ENCODE results near the gene ST6GAL2. TPM values are rescaled to one million over a fixed set of nuclear protein-coding genes. Genes with fewer than 3 reads are reported as not detected.

ST6GAL2 gene
- total and polyA plus RNA-seq, 9 of the 15 experiments (the other 6 are each of a cell fraction or from before 2014, with no cell fraction given), result not detected

DNA sequence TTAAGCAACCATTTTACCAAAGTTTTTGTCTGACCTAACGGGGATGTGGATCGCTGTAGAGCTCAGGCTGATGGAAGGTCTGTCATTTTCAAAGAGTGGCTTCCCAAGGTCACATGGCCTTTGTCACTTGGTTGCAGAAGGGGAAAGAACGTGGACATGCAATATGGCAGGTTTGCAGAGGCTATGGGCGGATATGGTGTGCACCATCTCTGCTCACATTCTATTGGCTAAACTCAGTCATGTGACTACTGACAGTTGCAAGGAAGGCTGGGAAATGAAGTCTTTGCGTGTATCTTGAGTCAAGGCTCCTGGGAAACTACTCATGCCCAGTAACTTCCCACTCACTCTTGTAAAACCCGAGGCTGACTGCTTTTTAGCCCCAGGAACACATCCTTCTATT lies 96.8 kb downstream of the ST6GAL2 start:
- Histone ChIP-seq H3K36me3 (ENCODE audit: control insufficient read depth, insufficient read depth, low read length) (no peaks in the 10 kb centered on the region), H3K9me3 (replicated peaks; ENCODE audit: control insufficient read depth, insufficient read depth, low read depth, low read length) (no peaks in the 10 kb centered on the region), H3K79me2 (ENCODE audit: control insufficient read depth, insufficient read depth, low read length) (no peaks in the 10 kb centered on the region), H2AFZ (ENCODE audit: low read depth, low read length) (peak overlapping the region; percentile 83), H3K27me3 (ENCODE audit: control insufficient read depth in 2 of 2, insufficient read depth in 2 of 2, low read length in 2 of 2) (no peaks in the 10 kb centered on the region), H3K4me3 (no peak overlapping the region), H3K9me1 (ENCODE audit: control insufficient read depth, insufficient read depth, low read length) (no peaks in the 10 kb centered on the region), H3K4me1 (replicated peaks in 1 of 2; ENCODE audit: control insufficient read depth in 2 of 2, insufficient read depth in 2 of 2, low read length in 2 of 2) (no peaks in the 10 kb centered on the region), H3K4me2 (ENCODE audit: insufficient read depth, low read length) (peak overlapping the region; percentile 33; the same call in 1 of the 2 replicates), H3K27ac (ENCODE audit: extremely low read depth, low read depth, low read length) (no peak overlapping the region), H3K9ac (ENCODE audit: insufficient read depth in 1 of 2, low read depth in 2 of 2, low read length in 2 of 2) (no peak overlapping the region), H4K20me1 (replicated peaks; ENCODE audit: control insufficient read depth, insufficient read depth, low read length) (no peaks in the 10 kb centered on the region)
- WGBS (ENCODE audit: insufficient coverage, low coverage, missing lambda C conversion rate), result 2% methylated on average over 6 of the region's 6 CpGs
- BruUV-seq (replicated peaks), result no TSS peak
- ATAC-seq (peak; percentile 86), FAIRE-seq (no peak), DNase-seq (ENCODE audit: extremely low read depth in 1 of 4, low spot score in 3 of 4) (peak; percentile 32 to 51 (median 44))
- ChIA-PET POLR2A (interaction anchor here (0.5 to 1.2 kb wide), 3 partner anchors 14 to 63 kb away, joined by 3 read pairs; no protein-coding TSS in a partner anchor), CTCF (ENCODE audit: low intra/inter-chr PET ratio) (no interaction called here)
- in situ Hi-C loops (cut with MboI) (no loop called here), intact Hi-C loops (cut with micrococcal nuclease) (no loop called here)
- TF ChIP-seq RAD51 (IDR thresholded peaks at IDR 0.05; ENCODE audit: borderline replicate concordance, low read depth) (peak; percentile 70), BMI1 (IDR thresholded peaks at IDR 0.05; ENCODE audit: low read length) (no peak), CREM (IDR thresholded peaks at IDR 0.05; ENCODE audit: low read depth) (0 out of 2 replicates have a peak, but pooled peaks have one; percentile 11), EHMT2 (IDR thresholded peaks at IDR 0.05) (peak; percentile 81; the same call in 1 of the 2 replicates), SIX5 (IDR thresholded peaks at IDR 0.05; ENCODE audit: borderline replicate concordance in 1 of 2, insufficient read depth in 1 of 2, low read depth in 1 of 2, low read length in 2 of 2) (peak; percentile 30 to 34; a peak in 2 of 4 replicates), USF2 (CRISPR knock-in tag; IDR thresholded peaks at IDR 0.05) (peak; percentile 87), HCFC1 (IDR thresholded peaks at IDR 0.05; ENCODE audit: low read depth, low read length) (peak; percentile 75), TOE1 (IDR thresholded peaks at IDR 0.05; ENCODE audit: borderline replicate concordance) (peak; percentile 88), TOE1 (CRISPR knock-in tag; IDR thresholded peaks at IDR 0.05; ENCODE audit: borderline replicate concordance, low read depth) (no peak), TFE3 (CRISPR knock-in tag; IDR thresholded peaks at IDR 0.05) (peak; percentile 89), ZNF143 (CRISPR knock-in tag; IDR thresholded peaks at IDR 0.05) (peak; percentile 67), KLF16 (IDR thresholded peaks at IDR 0.05) (no peak)
- TF ChIP-seq, protein P1, sequence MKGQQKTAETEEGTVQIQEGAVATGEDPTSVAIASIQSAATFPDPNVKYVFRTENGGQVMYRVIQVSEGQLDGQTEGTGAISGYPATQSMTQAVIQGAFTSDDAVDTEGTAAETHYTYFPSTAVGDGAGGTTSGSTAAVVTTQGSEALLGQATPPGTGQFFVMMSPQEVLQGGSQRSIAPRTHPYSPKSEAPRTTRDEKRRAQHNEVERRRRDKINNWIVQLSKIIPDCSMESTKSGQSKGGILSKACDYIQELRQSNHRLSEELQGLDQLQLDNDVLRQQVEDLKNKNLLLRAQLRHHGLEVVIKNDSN (CRISPR knock-in tag; IDR thresholded peaks at IDR 0.05), result peak; percentile 71
- TF ChIP-seq, protein P2, sequence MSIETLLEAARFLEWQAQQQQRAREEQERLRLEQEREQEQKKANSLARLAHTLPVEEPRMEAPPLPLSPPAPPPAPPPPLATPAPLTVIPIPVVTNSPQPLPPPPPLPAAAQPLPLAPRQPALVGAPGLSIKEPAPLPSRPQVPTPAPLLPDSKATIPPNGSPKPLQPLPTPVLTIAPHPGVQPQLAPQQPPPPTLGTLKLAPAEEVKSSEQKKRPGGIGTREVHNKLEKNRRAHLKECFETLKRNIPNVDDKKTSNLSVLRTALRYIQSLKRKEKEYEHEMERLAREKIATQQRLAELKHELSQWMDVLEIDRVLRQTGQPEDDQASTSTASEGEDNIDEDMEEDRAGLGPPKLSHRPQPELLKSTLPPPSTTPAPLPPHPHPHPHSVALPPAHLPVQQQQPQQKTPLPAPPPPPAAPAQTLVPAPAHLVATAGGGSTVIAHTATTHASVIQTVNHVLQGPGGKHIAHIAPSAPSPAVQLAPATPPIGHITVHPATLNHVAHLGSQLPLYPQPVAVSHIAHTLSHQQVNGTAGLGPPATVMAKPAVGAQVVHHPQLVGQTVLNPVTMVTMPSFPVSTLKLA (conservative IDR thresholded peaks at IDR 0.05), result no peak
